Endothelial cell of umbilical vein (primary cell): ENCODE data around the gene ATP8A2. TPM values are rescaled to one million over a fixed set of nuclear protein-coding genes. Genes with fewer than 3 reads are reported as not detected.

Experiments used
- BruUV-seq: library from RNA; stranded (reverse); fragments of 400-500 nt; replicated peaks from 2 replicates; lab custom pipeline; 2021; lab: Mats Ljungman, UMichigan
- CTCF ChIA-PET: fragments of 300-600, 350-600 bp; sonication (Branson Sonifier 250); formaldehyde crosslinking; loops from one replicate; lab custom pipeline; 2021; ENCODE audit warnings: antibody characterized with exemption, inconsistent platforms; lab: Charles Lee
- POLR2A ChIA-PET: fragments of 300-600, 350-600 bp; sonication (Branson Sonifier 250); formaldehyde crosslinking; loops from one replicate; lab custom pipeline; 2021; ENCODE audit warnings: antibody characterized with exemption, inconsistent platforms; lab: Charles Lee
- DNase-seq: peaks from one replicate; pipeline ENCODE4 v3.0.0-alpha.2; 2011; ENCODE audit warnings: low read depth, low spot score
- FAIRE-seq: peaks from 2 replicates; lab custom pipeline; 2011; peaks lifted over from hg19 to GRCh38; lab: Jason Lieb, UNC
- H2AFZ ChIP-seq: 2 replicates; pipeline ENCODE4 v1.6.0; 2012; ENCODE audit warnings: low read depth, low read length, control low read depth, inconsistent platforms
- H3K27ac ChIP-seq: 2 replicates; pipeline ENCODE4 v1.5.1; 2011; ENCODE audit warnings: low read depth, mild to moderate bottlenecking, control low read depth, low read length, moderate library complexity; ENCODE audit not compliant: insufficient read depth
- H3K27me3 ChIP-seq, 2 experiments: 2 replicates each; pipeline versions ENCODE4 v1.6.0 to v1.6.1; 2011; ENCODE audit warnings: low read length in 2 of 2, mixed read lengths in 1 of 2; ENCODE audit not compliant: control insufficient read depth in 2 of 2, insufficient read depth in 2 of 2
- H3K36me3 ChIP-seq, 2 experiments: 2 replicates in 1 of 2; 3 replicates in 1 of 2; pipeline ENCODE4 v1.5.1; 2011; ENCODE audit warnings: low read length in 2 of 2, mild to moderate bottlenecking in 1 of 2, moderate library complexity in 1 of 2; ENCODE audit not compliant: control insufficient read depth in 2 of 2, insufficient read depth in 2 of 2; ENCODE audit errors: extremely low read depth in 1 of 2
- H3K4me1 ChIP-seq: 3 replicates; pipeline ENCODE4 v1.5.1; 2011; ENCODE audit warnings: mild to moderate bottlenecking, low read length; ENCODE audit not compliant: control insufficient read depth, insufficient read depth; ENCODE audit errors: extremely low read depth
- H3K4me2 ChIP-seq: 2 replicates; pipeline ENCODE4 v1.6.1; 2011; ENCODE audit warnings: low read length, control low read depth, mixed read lengths; ENCODE audit not compliant: insufficient read depth
- H3K4me3 ChIP-seq, 3 experiments: fragments of 200-600 bp in 1 of 3; sonication (generic), shearing (Covaris generic) in 1 of 3; replicated peaks in 1 of 3; 2 replicates each; pipeline ENCODE4 v1.5.1; 2011 to 2016; ENCODE audit warnings: control low read depth in 3 of 3, low read length in 3 of 3, mild to moderate bottlenecking in 2 of 3, inconsistent platforms in 1 of 3, low read depth in 1 of 3, moderate library complexity in 1 of 3; ENCODE audit not compliant: insufficient read depth in 1 of 3
- H3K79me2 ChIP-seq: 2 replicates; pipeline ENCODE4 v1.6.0; 2012; ENCODE audit warnings: low read length, inconsistent platforms; ENCODE audit not compliant: control insufficient read depth, insufficient read depth
- H3K9ac ChIP-seq: replicated peaks from 2 replicates; pipeline ENCODE3; 2011; ENCODE audit warnings: low read length, control low read depth; ENCODE audit not compliant: insufficient read depth; ENCODE audit errors: extremely low read depth
- H3K9me1 ChIP-seq: replicated peaks from 3 replicates; pipeline ENCODE4 v1.6.0; 2011; ENCODE audit warnings: mild to moderate bottlenecking, low read length; ENCODE audit not compliant: control insufficient read depth, insufficient read depth; ENCODE audit errors: extremely low read depth
- H3K9me3 ChIP-seq: replicated peaks from 2 replicates; pipeline ENCODE4 v1.5.1; 2012; ENCODE audit warnings: low read length, inconsistent platforms; ENCODE audit not compliant: control insufficient read depth, insufficient read depth
- H4K20me1 ChIP-seq: replicated peaks from 2 replicates; pipeline ENCODE3; 2011; ENCODE audit warnings: mild to moderate bottlenecking, low read length; ENCODE audit not compliant: control insufficient read depth, insufficient read depth; ENCODE audit errors: extremely low read depth
- EZH2 ChIP-seq: IDR thresholded peaks from 2 replicates; pipeline ENCODE4 v1.6.1; 2012; ENCODE audit warnings: borderline replicate concordance, low read depth, mild to moderate bottlenecking, moderate library complexity, low read length, inconsistent platforms; ENCODE audit not compliant: severe bottlenecking
- GATA2 ChIP-seq: IDR thresholded peaks from 2 replicates; pipeline ENCODE4 v1.7.0; 2011; ENCODE audit warnings: low read depth, mild to moderate bottlenecking, moderate library complexity, mixed read lengths, low read length; ENCODE audit not compliant: insufficient read length, insufficient read depth
- JUN ChIP-seq: IDR thresholded peaks from 2 replicates; pipeline ENCODE4 v1.6.1; 2011; ENCODE audit warnings: borderline replicate concordance, low read depth; ENCODE audit not compliant: insufficient read length, insufficient read depth
- MYC ChIP-seq: IDR thresholded peaks from one replicate; pipeline ENCODE4 v1.6.1; 2011; ENCODE audit warnings: mild to moderate bottlenecking, low read depth, low read length
- POLR2AphosphoS5 ChIP-seq: IDR thresholded peaks from 2 replicates; pipeline ENCODE4 v1.6.1; 2012; ENCODE audit warnings: low read depth, mild to moderate bottlenecking, control low read depth, low read length, moderate library complexity; ENCODE audit not compliant: insufficient read depth
- dilution Hi-C: fragments of 300-500 bp; cut with MboI; formaldehyde crosslinking; loops from one replicate; pipeline ENCODE4 v1.15.0; 2019; ENCODE audit warnings: low sequenced_read_pairs; ENCODE audit not compliant: extremely low pct_ligation_motif_present
- intact Hi-C: fragments of 100-400 bp; cut with micrococcal nuclease; formaldehyde crosslinking; loops from one replicate; pipeline ENCODE4 v1.10.0; 2022
- polyA plus RNA-seq, 4 experiments: library from polyadenylated mRNA; depleted of rRNA in 3 of 4; stranded (reverse) in 3 of 4; unstranded in 1 of 4; fragments of >200 nt; gene quantifications; 2 replicates each; pipeline versions ENCODE4 v1.2.1 to v1.2.3, GENCODE V29; 2011 to 2012; ENCODE audit warnings: missing spikeins in 1 of 4
- total RNA-seq: library from RNA; stranded (reverse); gene quantifications from 2 replicates; pipeline ENCODE4 v1.2.3, GENCODE V29; 2021
- TF ChIP-seq, protein P1 (sequence below): IDR thresholded peaks from 2 replicates; pipeline ENCODE4 v1.6.1; 2011; ENCODE audit not compliant: insufficient read depth, insufficient read length
- TF ChIP-seq, protein P2 (sequence below), 2 donors: IDR thresholded peaks; 1 replicate in 1 of 2; 2 replicates in 1 of 2; pipeline ENCODE4 v1.5.1; 2011; ENCODE audit warnings: low read length in 2 of 2, mild to moderate bottlenecking in 2 of 2, moderate library complexity in 2 of 2, control low read depth in 1 of 2, inconsistent platforms in 1 of 2, low read depth in 1 of 2; ENCODE audit not compliant: insufficient read depth in 1 of 2; ENCODE audit errors: extremely low read depth in 1 of 2

ATP8A2 gene
- total and polyA plus RNA-seq, 2 donors (not counting 3 experiments of a cell fraction or from before 2014, with no cell fraction given), result 0.11 to 0.49 TPM

DNA sequence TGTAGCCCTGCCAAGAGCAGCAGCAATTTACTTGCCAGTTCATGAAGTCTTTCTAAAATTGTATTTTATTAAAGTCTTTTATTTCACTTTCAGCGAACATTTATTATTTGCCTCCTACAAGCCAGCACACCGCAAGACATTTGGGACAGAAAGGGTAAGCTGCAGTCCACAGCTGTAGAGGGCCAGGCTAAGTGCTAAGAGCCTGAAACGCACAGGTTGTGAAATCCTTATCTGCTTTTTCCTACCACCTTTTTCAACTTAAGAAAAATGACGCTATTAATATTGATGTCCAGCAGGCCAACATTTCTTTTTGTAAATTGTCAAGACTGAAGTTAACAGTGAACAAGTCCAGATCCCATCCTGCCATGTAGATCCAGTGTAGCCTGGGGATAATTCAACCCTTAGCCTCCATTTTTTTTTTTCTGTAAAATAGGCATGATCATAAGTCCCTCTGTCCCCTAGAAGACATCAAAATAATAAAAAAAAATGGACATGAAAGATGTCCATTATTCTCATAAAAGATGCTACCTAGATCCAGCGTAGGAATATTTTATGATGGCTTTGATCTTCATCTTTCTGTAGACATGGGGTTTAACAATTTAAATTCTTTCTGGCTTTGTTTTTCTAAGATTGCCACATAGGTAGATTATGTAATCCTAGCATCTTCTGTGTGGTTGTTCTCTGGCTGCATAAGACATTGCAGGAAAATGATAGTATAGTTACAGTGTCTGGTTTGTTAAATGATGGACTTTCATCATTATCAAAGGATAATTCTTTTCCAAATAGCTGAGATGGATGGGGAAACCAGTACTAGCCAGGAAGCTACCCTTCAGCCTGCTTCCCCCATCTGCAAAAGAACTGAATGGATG, 551.7 kb downstream of the ATP8A2 start:
- intact Hi-C loops, result no loop called here

More for the DNA sequence above, 551.7 kb downstream of the ATP8A2 start:
- BruUV-seq, result no TSS peak
- no peak for FAIRE-seq
- no peak overlapping the region for H3K27ac ChIP-seq
- H3K9me1 ChIP-seq, result no peaks in the 10 kb centered on the region
- POLR2A ChIA-PET, result no interaction called here
- no peaks in the 10 kb centered on the region for H3K79me2 ChIP-seq
- TF ChIP-seq POLR2AphosphoS5 (no peak), JUN (no peak), EZH2 (no peak), GATA2 (no peak), MYC (no peak)
- TF ChIP-seq, protein P1, sequence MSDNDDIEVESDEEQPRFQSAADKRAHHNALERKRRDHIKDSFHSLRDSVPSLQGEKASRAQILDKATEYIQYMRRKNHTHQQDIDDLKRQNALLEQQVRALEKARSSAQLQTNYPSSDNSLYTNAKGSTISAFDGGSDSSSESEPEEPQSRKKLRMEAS, result no peak
- TF ChIP-seq, protein P2, sequence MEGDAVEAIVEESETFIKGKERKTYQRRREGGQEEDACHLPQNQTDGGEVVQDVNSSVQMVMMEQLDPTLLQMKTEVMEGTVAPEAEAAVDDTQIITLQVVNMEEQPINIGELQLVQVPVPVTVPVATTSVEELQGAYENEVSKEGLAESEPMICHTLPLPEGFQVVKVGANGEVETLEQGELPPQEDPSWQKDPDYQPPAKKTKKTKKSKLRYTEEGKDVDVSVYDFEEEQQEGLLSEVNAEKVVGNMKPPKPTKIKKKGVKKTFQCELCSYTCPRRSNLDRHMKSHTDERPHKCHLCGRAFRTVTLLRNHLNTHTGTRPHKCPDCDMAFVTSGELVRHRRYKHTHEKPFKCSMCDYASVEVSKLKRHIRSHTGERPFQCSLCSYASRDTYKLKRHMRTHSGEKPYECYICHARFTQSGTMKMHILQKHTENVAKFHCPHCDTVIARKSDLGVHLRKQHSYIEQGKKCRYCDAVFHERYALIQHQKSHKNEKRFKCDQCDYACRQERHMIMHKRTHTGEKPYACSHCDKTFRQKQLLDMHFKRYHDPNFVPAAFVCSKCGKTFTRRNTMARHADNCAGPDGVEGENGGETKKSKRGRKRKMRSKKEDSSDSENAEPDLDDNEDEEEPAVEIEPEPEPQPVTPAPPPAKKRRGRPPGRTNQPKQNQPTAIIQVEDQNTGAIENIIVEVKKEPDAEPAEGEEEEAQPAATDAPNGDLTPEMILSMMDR (IDR thresholded peaks at IDR 0.05; ENCODE audit: extremely low read depth in 1 of 2, insufficient read depth in 1 of 2, low read depth in 1 of 2, low read length in 2 of 2), result no peak
- no peaks in the 10 kb centered on the region for H3K36me3 ChIP-seq
- no peaks in the 10 kb centered on the region for H3K4me1 ChIP-seq
- DNase-seq, result no peak
- no peak overlapping the region for H3K9ac ChIP-seq
- H3K27me3 ChIP-seq, result peaks cover 3 to 9% of the 10 kb centered on the region in 2 experiments
- no peaks in the 10 kb centered on the region for H4K20me1 ChIP-seq
- no peak overlapping the region for H3K4me2 ChIP-seq
- CTCF ChIA-PET, result interaction anchor here (1.6 kb wide), 1 partner anchor 22 kb away, joined by 3 read pairs; no protein-coding TSS in a partner anchor
- H3K9me3 ChIP-seq, result no peaks in the 10 kb centered on the region
- dilution Hi-C loops, result no loop called here
- no peak overlapping the region for H3K4me3 ChIP-seq
- no peak overlapping the region for H2AFZ ChIP-seq
